GM19239 (cell line): Measurements from ENCODE around the gene HDAC10.
A peak's percentile ranks its signal among the peaks of the same experiment; 100 is the strongest.

Experiments
- DNase-seq: peaks from one replicate; pipeline ENCODE4 v3.0.0; 2011; ENCODE audit warnings: low spot score; ENCODE audit not compliant: insufficient read length
- FAIRE-seq: peaks from 2 replicates; lab custom pipeline; 2011; peaks lifted over from hg19 to GRCh38; lab: Jason Lieb, UNC

Gene HDAC10

DNA sequence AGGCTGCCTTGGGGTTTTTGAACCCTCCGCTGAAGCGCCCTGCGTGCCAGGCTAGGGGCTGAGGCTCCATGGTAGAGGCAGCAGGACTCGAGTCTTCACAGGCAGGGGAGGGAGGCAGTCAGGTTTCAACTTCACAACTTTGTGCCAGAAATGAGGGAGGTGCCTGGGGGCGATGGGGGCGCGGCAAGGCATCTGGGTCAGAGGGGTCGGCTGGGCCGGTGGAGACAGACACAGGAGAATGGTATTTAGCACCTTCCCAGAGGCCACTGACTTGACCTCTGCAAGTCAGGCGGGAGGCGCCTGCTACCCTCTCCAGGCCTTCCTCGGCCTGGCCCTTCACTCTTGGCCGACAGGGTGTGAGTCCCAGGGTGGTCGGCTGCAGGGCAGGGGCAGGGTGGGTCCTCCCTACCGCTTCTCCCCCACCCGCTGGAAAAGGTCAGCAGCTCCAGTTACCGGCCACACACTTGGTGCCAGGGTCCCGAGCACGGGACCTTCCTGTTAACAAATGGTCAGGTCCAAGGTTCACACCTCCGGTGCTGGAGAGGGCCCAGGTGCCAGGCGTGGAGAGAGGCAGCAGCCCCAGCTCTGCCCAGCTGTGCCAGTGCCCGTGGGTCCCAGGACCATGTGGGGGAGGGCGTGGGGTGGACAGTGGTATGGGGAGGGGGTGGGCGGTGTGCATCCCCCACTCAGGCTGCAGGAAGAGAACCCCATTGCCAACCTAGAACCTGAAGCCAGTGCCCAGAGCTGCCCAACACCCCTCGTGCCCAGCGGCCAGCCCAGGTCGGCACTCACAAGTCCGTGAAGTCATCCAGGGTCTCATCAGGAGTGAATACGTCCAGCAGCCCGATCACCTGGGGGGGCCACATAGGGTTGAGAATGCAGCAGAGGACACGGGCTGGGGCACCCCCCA, 6.6 kb upstream of the HDAC10 start:
- no peak for DNase-seq
- no peak for FAIRE-seq

DNA sequence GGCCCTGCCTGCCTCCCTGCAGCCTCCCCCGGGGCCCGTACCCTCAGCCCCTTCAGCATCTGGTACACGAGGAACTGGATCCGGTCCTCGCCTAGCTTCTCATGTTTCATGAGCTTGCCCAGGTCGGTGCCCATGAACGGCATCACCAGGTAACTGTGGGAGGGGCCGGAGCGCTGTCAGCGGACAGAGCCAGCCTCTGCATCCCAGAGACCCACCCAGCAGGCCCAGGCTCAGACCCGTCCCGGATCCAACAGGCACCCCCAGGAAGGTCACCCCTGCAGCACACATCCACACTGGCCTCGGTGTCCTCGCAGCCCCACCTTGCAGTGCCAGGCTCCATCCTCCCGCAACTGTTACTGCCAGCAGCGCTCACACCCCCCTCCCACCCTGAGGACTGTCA, 6.0 kb upstream of the HDAC10 start:
- DNase-seq (no peak), FAIRE-seq (no peak)

DNA sequence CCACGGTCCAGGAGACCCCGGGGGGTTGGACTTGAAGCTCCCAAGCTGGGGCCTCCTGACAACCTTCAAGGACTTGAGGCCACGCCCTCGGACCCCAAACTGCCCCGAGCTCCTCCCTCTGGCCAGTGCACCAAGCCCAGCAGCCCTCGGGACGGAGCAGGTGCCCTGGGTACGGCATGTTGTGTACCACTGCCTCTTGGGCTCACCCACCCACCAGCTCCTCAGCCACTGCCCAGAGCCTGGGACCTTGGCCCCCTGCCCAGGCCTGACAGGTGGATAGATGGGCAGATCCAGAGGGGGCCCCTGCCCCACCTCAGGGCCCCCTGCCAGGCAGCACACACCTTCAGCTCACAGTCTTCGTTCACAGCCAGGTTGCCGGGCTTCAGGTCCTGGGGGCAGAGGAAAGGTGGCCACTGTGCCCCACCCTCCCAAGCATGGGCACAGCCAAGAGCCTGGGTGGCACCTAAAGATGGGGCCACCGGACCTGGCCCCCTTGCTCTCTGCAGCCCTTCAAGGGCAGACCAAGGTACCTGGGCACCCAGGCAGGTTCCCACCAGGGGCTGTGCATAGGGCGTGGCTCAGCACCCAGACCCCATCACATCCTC, 5.3 kb upstream of the HDAC10 start:
- DNase-seq (no peak), FAIRE-seq (no peak)

DNA sequence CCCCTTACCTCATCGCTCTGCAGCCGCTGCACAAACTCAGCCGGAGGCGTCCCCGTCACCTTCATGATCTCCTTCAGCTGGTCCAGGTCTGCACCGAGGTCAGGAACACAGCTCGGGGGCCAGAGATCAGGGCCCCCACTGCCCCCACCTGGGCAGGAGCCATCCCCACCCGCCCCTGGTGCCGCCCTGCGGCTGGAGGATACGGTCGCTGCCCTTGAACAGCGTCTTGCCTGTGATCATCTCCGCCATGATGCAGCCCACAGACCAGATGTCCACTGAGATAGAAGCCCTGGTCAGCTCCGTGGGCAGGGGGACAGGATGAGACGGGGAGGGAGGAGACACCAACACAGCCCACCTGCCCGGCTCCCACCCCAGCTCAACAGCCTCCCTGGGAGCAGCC, 4.5 kb upstream of the HDAC10 start:
- FAIRE-seq (no peak), DNase-seq (no peak)

DNA sequence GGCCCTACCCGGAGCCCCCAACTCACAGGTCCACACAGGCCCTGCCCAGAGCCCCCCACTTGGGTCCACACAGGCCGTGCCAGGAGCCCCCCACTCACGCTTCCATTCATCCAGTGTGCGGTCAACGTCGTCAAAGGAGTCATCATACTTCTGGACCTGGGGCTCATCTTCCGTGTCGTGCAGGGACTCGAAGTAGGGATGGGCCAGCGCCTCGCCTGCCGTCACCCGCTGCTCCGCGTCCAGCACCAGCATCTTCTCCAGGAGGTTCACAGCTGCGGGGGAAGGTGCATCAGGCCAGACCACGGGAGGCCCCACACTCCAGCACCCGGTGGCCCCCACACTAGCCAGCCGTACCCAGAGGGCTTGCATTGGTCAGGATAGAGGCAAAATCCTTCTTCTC, 4.0 kb upstream of the HDAC10 start:
- DNase-seq (no peak), FAIRE-seq (no peak)

DNA sequence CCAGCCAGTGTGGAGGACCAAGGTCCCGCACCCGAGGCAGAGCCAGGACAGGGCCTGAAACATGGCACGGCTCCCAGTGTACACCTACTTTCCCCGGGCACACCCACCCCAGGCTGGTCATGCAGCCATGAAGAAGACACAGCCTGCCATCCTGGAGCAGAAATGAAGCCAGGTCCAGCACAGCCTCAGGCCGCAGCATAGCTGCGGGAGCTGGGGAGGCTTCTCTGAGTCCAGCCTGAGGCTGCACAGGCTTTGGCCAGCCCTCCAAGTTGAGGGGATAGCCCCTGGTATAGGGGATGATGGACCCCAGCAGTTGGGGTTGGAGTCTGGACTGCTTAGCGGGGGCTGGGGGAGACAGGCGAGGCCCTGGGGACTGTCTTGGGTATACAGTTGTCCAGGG, 2.9 kb upstream of the HDAC10 start:
- DNase-seq (no peak), FAIRE-seq (no peak)

DNA sequence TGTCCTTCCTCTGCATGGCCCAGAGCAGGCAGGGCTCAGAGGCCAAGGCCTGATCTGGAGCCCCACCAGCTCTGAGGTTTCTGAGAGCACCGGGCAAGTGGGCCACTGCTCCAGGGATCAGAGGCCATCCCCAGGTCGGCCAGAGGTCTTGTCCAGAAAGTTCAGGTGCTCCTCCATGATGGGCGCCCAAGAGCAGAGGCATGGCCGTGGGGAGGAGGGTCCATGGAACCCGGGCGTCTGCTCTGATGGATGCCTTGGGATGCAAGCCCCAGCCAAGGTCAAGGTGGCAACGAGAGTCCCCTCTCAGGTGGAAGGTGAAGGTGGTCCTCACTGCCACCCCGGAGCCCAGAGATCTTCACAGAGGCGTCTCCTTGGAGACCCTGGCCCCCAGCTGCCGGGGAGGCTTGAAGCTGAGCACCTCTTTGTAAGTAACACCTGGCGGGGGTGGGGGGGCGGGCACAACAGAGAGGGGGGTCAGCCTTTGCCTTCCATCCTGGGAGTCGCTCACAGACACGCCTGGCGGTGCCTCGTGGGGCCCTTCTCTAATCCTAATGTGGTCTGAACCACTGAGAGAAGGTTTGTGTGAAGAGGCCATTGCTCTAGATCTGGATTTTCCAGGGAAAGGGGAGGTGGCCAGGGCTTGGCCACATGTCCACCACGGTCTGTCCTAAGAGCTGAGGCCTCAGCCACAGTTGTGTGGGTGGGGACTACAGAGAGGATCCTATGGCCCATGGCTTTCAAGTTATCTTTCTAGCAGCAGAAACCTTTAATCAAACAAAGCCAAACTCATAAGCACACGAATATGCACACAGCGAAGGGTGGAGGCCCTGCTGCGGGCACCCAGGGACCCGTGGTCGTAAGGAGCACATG, 2.2 kb upstream of the HDAC10 start:
- no peak for FAIRE-seq
- no peak for DNase-seq

DNA sequence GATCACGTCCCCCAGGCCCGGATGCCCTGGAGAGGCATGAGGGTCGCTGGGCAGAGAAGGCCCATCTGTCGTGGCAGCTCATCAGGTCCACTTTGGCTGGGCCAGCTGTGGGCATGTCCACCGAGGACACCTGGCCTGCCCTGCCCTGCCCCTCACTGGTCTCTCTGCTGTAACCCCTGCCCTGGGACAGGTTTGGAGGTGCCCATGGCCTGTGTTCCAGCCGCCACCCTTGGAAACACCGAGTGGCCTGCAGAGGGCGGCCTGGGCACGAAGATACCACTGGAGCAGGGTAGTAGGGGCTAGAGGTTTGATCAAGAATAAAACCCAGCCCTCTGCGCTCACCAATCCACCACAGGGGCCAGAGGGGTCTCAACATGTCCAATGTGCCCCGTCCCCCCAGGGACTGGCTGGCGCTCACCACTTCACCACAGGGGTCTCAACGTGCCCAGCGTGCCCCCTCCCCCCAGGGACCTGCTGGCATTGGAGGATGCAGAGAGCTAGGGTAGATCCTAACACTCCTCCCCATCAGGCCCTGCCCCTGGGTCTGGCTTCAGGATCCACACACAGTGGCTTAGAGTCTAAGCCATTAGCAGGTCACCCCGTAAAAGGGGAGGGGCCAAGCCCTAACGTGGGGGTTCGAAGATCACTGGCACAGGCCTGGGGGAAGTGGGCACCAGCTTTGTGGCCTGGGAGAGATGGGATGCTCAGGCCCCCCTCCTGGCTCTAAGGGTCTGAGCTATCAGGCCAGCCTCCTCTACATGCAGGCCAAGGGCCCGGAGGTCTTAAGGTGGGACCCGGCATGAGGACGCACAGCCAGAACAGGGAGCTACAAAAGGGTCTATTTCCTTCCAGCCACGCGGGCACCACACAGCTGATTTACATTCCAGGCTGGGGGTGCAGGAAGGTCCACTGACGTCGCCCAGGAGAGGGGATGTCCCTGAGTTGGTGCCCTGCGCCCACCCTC, 1.3 kb upstream of the HDAC10 start:
- FAIRE-seq (peak; percentile 37), DNase-seq (peak; percentile 70)

DNA sequence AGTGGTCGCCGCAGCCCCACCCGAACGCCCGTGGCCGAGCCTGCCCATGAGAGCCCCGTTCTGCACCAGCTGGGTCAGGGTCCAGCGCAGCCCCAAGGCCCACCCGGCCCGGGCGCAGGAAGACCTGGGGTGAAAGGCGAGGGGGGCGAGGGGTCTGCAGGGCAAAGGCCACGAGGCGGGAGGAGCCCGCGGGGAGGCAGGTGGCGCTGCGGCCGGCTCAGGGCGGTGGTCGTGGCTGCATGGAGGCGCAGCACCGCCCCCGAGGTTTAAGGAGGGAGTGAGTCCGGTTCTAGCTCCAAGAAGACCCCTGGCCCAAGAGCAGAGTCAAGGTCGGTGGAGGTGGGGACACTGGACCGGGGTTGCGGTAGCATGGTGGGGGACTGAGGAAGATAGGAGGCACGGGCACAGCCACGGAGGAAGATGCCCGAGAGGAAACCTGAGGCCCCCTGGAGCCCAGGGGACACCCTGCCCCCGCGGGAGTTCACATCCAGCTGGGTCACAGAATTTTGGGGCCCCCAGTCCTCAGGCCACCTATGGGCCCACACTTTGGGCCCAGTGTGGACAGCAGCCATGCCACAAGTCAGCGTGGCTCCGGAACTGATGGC, 514 bp upstream of the HDAC10 start:
- FAIRE-seq = no peak
- DNase-seq = no peak

DNA sequence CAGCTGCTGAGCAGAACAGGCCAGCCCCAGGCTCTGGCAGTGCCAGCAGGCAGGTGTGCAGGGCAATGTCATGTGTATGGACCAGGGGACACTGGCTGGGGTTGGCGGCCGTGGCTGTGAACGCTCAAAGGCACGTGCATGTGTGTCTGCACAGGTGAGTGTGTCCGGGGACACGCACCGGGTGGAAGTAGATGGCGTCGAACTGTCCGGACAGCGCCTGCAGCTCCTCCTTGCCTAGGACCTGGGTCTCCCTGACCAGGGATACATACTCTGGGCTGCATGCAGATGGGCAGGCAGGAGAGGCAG, 863 bp downstream of the HDAC10 start:
- DNase-seq = no peak
- no peak for FAIRE-seq

DNA sequence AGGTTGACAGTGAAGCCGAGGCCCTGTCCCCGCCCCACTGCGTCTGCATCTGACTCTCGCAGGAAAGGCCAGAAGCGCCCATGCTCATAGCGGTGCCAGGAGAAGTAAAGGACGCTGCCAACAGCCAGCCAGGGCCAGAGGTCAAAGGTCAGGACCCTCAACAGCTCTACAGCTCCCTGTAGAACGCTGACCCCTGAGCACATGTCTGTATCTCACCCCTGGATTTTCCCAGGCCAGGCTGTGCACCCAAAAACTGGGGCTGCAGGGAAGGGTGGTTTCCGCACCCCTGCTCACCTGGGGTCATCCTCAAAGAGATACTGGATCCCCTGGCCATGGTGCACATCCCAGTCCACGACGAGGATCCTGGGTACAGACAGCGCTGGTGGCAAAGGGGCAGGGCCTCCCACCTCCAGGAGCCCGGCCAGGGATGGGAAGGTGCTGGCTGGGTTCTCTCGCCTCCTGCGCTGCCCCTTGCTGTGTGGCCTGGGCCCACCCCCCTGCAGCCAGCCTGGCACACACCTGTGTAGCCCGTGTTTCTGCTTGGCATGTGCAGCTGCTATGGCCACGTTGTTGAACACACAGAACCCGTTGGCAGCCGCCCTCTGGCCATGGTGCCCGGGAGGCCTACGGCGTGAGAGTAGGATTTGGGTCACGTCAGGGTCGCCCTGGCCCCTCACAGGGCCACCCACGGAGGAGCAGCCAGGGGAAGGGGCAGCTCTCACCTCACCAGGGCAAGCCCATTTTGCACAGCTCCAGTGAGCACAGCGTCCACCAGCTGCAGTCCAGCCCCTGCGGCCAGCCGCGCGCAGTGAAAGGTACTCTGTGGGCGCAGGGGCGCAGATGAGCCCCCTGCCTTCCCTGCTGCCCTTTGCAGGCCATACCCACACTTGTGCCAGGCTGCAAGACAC, 1.5 kb downstream of the HDAC10 start:
- DNase-seq = no peak

DNA sequence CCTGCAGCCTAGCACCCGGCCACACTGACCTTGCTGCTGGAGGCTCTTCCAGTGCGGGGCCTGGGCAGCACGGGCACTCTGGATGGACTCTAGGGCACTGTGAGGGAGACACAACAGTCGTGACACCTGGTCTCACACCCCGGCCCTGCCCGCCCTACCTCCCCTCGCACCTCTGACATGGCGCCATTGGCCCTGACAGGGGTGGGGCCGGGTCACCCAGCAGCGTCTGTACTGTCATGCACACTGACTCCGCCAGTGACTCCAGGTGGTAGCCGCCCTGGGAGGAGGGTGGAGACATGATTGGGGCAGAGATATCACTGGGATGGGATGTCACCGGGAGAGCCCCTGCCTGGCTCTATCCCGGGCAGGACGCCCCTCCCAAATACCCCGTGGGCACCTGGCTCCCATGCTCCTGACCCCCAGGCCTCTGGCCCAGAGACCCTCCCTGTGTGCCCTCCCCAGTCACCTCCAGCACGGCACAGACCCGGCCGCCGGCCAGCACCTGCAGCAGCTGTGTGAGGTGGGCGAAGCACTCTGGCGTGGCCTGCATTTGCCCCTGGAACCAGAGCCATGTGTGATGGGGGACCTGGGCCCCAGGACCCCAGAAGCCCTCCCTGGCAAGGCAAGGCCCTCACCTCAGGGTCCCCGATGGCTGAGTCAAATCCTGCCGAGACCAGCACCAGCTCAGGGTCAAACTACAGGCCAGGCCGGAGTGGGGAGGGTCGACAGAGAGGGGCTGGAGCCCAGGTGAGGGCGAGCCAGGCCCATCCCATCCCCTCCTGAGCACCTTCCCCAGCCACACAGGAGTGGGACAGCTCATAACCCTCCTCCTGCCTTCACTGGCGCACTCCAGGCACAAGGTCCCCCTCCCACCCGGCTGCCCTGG, 2.6 kb downstream of the HDAC10 start:
- no peak for FAIRE-seq
- DNase-seq = no peak

More for the DNA sequence above, 1.5 kb downstream of the HDAC10 start:
- no peak for FAIRE-seq

DNA sequence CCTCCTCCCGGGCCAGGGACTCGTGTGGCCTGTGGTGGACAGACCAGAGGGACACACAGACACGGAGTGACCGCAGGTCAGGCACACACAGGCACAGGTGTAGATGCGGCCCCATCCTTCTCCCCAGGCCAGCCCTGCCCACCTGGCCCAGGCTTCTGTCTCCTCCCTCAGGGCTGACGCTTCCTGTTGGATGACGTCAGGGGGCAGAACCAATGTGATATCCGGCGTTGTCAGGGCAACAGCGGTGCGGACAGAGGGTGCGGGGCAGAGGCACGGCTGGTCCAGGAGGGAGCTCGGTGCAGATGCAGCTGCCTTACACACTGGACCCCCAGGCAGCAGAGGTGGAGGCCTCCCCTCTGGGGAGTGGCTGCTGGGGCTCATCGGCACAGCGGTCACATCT, 3.3 kb downstream of the HDAC10 start:
- peak; percentile 89 for FAIRE-seq
- DNase-seq = peak; percentile 36

DNA sequence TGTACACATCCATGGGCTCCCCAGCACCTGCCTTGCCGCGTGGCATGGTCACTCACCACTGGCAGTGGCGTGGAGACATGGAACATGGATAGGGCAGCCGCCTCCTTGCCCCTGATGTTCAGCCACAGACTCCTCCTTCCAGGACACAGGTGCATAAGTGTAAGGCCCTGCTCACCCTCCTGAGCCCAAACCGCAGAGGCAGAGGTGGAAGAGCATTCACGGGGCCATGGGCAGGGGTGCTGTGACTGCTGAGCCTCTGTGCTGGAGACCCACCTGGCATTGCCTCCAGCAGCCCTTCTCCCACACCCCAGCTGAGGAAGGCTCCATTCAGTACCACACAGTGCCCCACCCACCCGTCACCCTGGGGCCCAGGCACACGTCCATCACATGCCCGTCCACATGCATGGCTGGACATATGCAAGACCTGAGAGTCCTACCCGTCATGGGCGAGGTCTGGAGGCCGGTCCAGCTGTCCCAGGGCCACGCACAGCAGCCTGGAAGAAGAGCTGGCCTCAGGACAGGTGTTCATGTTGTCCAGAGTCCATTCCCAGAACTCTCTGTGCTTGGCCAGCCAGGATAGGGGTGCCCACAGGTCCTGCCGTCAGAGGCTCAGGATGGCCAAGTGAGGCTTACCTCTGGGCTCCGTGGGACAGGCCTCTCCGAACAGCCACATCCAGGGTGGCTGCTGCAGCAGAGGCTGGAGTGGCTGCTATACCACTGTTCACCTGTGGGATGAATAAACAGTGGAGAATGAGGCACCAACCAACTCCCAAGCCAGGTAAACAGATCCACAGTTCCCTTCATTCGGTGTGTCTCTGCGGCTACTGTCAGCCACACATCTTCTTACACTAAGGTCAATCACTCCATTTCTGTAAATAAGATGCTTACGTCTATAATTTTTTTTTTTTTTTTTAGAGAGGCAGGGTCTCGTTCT, 4.6 kb downstream of the HDAC10 start:
- no peak for FAIRE-seq
- no peak for DNase-seq

DNA sequence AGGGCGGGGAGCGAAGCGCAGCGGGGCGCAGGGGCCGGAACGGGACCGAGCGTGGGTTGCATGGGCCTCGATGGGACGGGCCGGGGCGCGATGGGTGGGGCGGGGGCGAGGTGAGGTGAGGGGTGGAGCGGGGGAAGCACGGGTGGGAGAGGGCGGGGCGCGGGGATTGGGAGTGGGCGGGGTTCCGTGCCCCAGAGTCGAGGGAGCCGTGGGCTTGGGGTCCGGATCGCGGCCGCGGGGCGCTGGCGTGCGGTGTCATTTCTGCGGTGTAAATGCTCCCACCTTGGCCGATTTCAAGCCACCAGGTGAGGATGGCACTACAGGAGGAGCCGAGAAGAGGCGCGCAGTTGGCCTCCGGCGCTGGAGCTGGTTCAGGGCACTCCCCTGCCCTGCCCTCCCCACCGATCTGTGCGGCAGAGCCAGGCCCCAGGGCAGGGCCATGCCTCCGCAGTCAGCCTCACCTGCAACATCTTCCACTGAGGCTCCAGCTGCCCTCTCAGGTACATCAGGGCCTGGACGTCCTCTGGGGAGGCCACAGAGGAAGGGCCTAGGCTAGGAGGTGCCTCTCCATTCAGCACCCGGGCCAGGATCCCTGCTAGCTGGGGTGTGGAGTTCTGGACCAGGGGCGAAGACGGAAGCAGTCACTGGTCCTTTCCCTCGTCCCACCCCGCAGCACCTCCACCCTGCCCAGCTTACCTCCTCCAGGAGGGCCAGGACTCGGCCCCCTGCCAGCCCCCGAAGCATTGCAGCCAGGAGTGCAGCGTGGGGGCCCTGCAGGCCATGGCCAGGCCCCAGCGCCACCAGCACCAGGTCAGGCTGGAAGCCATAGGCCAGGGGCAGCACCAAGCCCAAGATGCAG, 5.6 kb downstream of the HDAC10 start:
- FAIRE-seq (peak; percentile 11), DNase-seq (no peak)
